Small intestine (tissue), 7 donors: ENCODE data around the gene LIMK2. TPM values are rescaled to one million over a fixed set of nuclear protein-coding genes. Genes with fewer than 3 reads are reported as not detected.

Experiments
- DNase-seq, 2 donors: peaks; one replicate each; pipeline versions ENCODE4 v3.0.0 to v3.0.0-alpha.2; 2013
- FAIRE-seq: peaks from 2 replicates; lab custom pipeline; 2012; peaks lifted over from hg19 to GRCh38; lab: Jason Lieb, UNC
- H3K27ac ChIP-seq, 3 donors: one replicate each; pipeline ENCODE4 v1.5.1; 2013; ENCODE audit warnings: low read length in 2 of 3, mild to moderate bottlenecking in 2 of 3, control low read depth in 1 of 3, inconsistent platforms in 1 of 3, low read depth in 1 of 3, moderate library complexity in 1 of 3
- H3K27me3 ChIP-seq, 3 donors: one replicate each; pipeline ENCODE4 v1.6.1; 2013; ENCODE audit warnings: low read length in 3 of 3, inconsistent platforms in 1 of 3; ENCODE audit not compliant: control insufficient read depth in 3 of 3, insufficient read depth in 3 of 3
- H3K36me3 ChIP-seq, 3 donors: one replicate each; pipeline ENCODE4 v1.6.1; 2013; ENCODE audit warnings: low read length in 3 of 3, inconsistent platforms in 1 of 3, low read depth in 1 of 3, mild to moderate bottlenecking in 1 of 3, moderate library complexity in 1 of 3; ENCODE audit not compliant: control insufficient read depth in 3 of 3, insufficient read depth in 2 of 3
- H3K4me1 ChIP-seq, 3 donors: one replicate each; pipeline ENCODE4 v1.6.1; 2013; ENCODE audit warnings: low read length in 2 of 3, inconsistent platforms in 1 of 3, low read depth in 1 of 3, mild to moderate bottlenecking in 1 of 3, moderate library complexity in 1 of 3; ENCODE audit not compliant: control insufficient read depth in 3 of 3, insufficient read depth in 2 of 3
- H3K4me3 ChIP-seq, 3 donors: one replicate each; pipeline ENCODE4 v1.5.1; 2013; ENCODE audit warnings: low read length in 3 of 3, control low read depth in 1 of 3, inconsistent platforms in 1 of 3, low read depth in 1 of 3, mild to moderate bottlenecking in 1 of 3, moderate library complexity in 1 of 3
- H3K9me3 ChIP-seq, 2 donors: one replicate each; pipeline ENCODE4 v1.6.1; 2013; ENCODE audit warnings: low read depth in 1 of 2, low read length in 1 of 2; ENCODE audit not compliant: control insufficient read depth in 2 of 2, insufficient read depth in 1 of 2
- WGBS, 3 donors: extraction: QIAGEN DNeasy Blood & Tissue Kit; methylation state at CpG; one replicate each; pipeline ENCODE4 v1.1.7; 2013; 5-methylcytosine and 5-hydroxymethylcytosine counted together
- polyA plus RNA-seq, 4 donors: library from polyadenylated mRNA; stranded (reverse) in 3 of 4; unstranded in 1 of 4; fragments of 200-250 nt in 3 of 4; fragments of 120-200 nt in 1 of 4; gene quantifications; one replicate each; pipeline versions ENCODE4 v1.2.1 to v1.2.3, GENCODE V29; 2013
- donor health status: healthy with polysubstance abuse.
- donor health status: control.
- donor health status: control.
- donor health status: Bipolar disorder and iron deficiency.
- donor health status: healthy.

Gene LIMK2
- polyA plus RNA-seq, 4 donors, result 15.7 to 52.7 (median 29.1) TPM

- Histone ChIP-seq H3K27ac (peak overlapping the region in 2 of 3 donors; percentile 46 to 67), H3K27me3 (no peaks in the 10 kb centered on the region), H3K36me3 (peaks cover 6 to 85% (median 11%) of the 10 kb centered on the region in 3 donors), H3K9me3 (no peaks in the 10 kb centered on the region), H3K4me1 (peaks cover 0 to 24% (median 0%) of the 10 kb centered on the region in 3 donors), H3K4me3 (no peak overlapping the region)
- peak; percentile 72 to 77 for DNase-seq
- no peak for FAIRE-seq
- WGBS, 3 donors, result 15 to 65% (median 28%) methylated on average over 6 of the region's 6 CpGs
These were observed 62.9 kb downstream of the LIMK2 start for GRCh38 chr22:31275018-31275417.

GRCh38 chr22:31275576-31275975, 63.5 kb downstream of the LIMK2 start:
- H3K36me3 ChIP-seq, result peaks cover 8 to 84% (median 11%) of the 10 kb centered on the region in 3 donors
- peaks cover 0 to 24% (median 0%) of the 10 kb centered on the region in 3 donors for H3K4me1 ChIP-seq
- peak overlapping the region in 1 of 3 donors; percentile 46 for H3K27ac ChIP-seq
- no peak for FAIRE-seq
- no peak for DNase-seq
- no peaks in the 10 kb centered on the region for H3K9me3 ChIP-seq
- no peaks in the 10 kb centered on the region for H3K27me3 ChIP-seq
- WGBS, 3 donors, result 47 to 59% (median 50%) methylated on average over 5 of the region's 5 CpGs
- H3K4me3 ChIP-seq, result no peak overlapping the region

- Histone ChIP-seq H3K4me3 (no peak overlapping the region), H3K27me3 (no peaks in the 10 kb centered on the region), H3K9me3 (no peaks in the 10 kb centered on the region), H3K4me1 (peaks cover 0 to 15% (median 0%) of the 10 kb centered on the region in 3 donors), H3K27ac (no peak overlapping the region), H3K36me3 (peaks cover 4 to 83% (median 8%) of the 10 kb centered on the region in 3 donors)
- 87 to 93% (median 90%) methylated on average over 62 to 69 of the region's 69 CpGs for WGBS, 3 donors
- DNase-seq, result no peak
- no peak for FAIRE-seq
These were observed 64.5 kb downstream of the LIMK2 start for GRCh38 chr22:31276426-31277167.

- Histone ChIP-seq H3K4me3 (no peak overlapping the region), H3K36me3 (peaks cover 7 to 83% (median 8%) of the 10 kb centered on the region in 3 donors), H3K9me3 (no peaks in the 10 kb centered on the region), H3K27me3 (no peaks in the 10 kb centered on the region), H3K4me1 (peaks cover 0 to 10% (median 0%) of the 10 kb centered on the region in 3 donors), H3K27ac (no peak overlapping the region)
- FAIRE-seq (no peak), DNase-seq (no peak)
- 76 to 77% (median 77%) methylated on average over 5 of the region's 5 CpGs for WGBS, 3 donors
These were observed 65.6 kb downstream of the LIMK2 start for GRCh38 chr22:31277741-31278140.

GRCh38 chr22:31278151-31278621, 66.1 kb downstream of the LIMK2 start:
- H3K4me1 ChIP-seq, result peaks cover 0 to 9% (median 0%) of the 10 kb centered on the region in 3 donors
- H3K9me3 ChIP-seq, result no peaks in the 10 kb centered on the region
- H3K36me3 ChIP-seq, result peaks cover 8 to 83% (median 11%) of the 10 kb centered on the region in 3 donors
- no peaks in the 10 kb centered on the region for H3K27me3 ChIP-seq
- no peak for DNase-seq
- WGBS, 3 donors, result 65 to 79% (median 78%) methylated on average over 9 of the region's 9 CpGs
- no peak for FAIRE-seq
- peak overlapping the region in 1 of 3 donors; percentile 79 for H3K27ac ChIP-seq
- no peak overlapping the region for H3K4me3 ChIP-seq

- peaks cover 8 to 78% (median 13%) of the 10 kb centered on the region in 3 donors for H3K36me3 ChIP-seq
- peaks cover 0 to 9% (median 0%) of the 10 kb centered on the region in 3 donors for H3K4me1 ChIP-seq
- no peak for FAIRE-seq
- no peaks in the 10 kb centered on the region for H3K9me3 ChIP-seq
- WGBS, 3 donors, result 54 to 68% (median 65%) methylated on average over 6 of the region's 6 CpGs
- no peak for DNase-seq
- no peak overlapping the region for H3K4me3 ChIP-seq
- no peaks in the 10 kb centered on the region for H3K27me3 ChIP-seq
- peak overlapping the region in 2 of 3 donors; percentile 12 to 79 for H3K27ac ChIP-seq
These were observed 66.7 kb downstream of the LIMK2 start for GRCh38 chr22:31278626-31279326.

GRCh38 chr22:31279327-31279669, 67.2 kb downstream of the LIMK2 start:
- peaks cover 0 to 9% (median 0%) of the 10 kb centered on the region in 3 donors for H3K4me1 ChIP-seq
- FAIRE-seq (no peak), DNase-seq (no peak)
- H3K36me3 ChIP-seq, result peaks cover 8 to 77% (median 13%) of the 10 kb centered on the region in 3 donors
- no peaks in the 10 kb centered on the region for H3K9me3 ChIP-seq
- no peak overlapping the region for H3K4me3 ChIP-seq
- H3K27ac ChIP-seq, result peak overlapping the region in 2 of 3 donors; percentile 12 to 79
- H3K27me3 ChIP-seq, result no peaks in the 10 kb centered on the region

GRCh38 chr22:31279821-31280505, 67.9 kb downstream of the LIMK2 start:
- Histone ChIP-seq H3K9me3 (no peaks in the 10 kb centered on the region), H3K4me3 (no peak overlapping the region), H3K27me3 (no peaks in the 10 kb centered on the region), H3K4me1 (peaks cover 0 to 7% (median 0%) of the 10 kb centered on the region in 3 donors), H3K27ac (peak overlapping the region in 1 of 3 donors; percentile 65), H3K36me3 (peaks cover 6 to 78% (median 13%) of the 10 kb centered on the region in 3 donors)
- no peak for DNase-seq
- no peak for FAIRE-seq
